ENCODE results near the gene LIF.

DNA sequence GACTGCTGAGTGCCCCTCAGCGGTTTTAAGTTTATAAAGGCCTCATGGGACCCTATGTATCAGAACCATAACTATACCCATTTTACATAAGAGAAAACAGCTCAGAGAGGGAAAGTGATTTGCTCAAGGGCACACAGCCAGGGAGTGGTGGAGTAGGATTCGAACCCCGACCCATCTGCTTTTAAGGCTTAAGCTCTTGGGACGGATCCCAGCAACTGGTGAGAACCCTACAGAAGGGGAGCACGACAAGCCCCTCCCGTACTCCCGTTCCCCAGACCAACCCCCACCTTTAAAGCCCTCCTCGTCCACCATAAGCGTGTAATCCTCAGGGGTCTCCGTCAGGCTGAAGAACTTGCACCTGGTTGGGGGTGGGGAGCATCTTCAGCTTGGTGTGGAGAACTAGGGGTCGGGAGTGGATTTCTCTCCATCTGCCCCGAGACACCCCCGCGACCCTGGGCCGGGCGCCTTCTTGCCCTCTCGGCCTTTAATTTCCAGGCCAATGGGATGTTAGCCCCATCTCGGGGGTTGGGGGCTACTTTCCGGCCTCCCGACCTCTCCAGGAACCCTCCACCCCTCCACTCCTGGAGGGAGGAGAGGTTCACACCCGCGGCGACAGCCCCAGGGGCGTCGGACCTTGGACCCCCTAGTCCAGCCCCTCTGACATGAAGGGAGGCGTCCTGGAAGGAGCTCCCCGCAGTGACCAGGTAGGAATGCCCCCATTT lies 42.0 kb upstream of the LIF start:
- TF ChIP-seq, protein P1, sequence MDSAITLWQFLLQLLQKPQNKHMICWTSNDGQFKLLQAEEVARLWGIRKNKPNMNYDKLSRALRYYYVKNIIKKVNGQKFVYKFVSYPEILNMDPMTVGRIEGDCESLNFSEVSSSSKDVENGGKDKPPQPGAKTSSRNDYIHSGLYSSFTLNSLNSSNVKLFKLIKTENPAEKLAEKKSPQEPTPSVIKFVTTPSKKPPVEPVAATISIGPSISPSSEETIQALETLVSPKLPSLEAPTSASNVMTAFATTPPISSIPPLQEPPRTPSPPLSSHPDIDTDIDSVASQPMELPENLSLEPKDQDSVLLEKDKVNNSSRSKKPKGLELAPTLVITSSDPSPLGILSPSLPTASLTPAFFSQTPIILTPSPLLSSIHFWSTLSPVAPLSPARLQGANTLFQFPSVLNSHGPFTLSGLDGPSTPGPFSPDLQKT (IDR thresholded peaks at IDR 0.05; ENCODE audit: borderline replicate concordance, low read depth, low read length) = no peak
- TF ChIP-seq KLF16 (tag by site-specific recombination; IDR thresholded peaks at IDR 0.05) (no peak), CTCF (tag by site-specific recombination; IDR thresholded peaks at IDR 0.05) (no peak), ZNF830 (tag by site-specific recombination; IDR thresholded peaks at IDR 0.05; ENCODE audit: low read depth) (no peak), ZNF645 (tag by site-specific recombination; IDR thresholded peaks at IDR 0.05) (no peak), SETDB1 (IDR thresholded peaks at IDR 0.05; ENCODE audit: insufficient read length, low read length) (no peak), ZNF548 (tag by site-specific recombination; IDR thresholded peaks at IDR 0.05) (no peak), GLI4 (tag by site-specific recombination; IDR thresholded peaks at IDR 0.05) (no peak), ZNF138 (tag by site-specific recombination; IDR thresholded peaks at IDR 0.05; ENCODE audit: borderline replicate concordance) (no peak), ZNF692 (tag by site-specific recombination; IDR thresholded peaks at IDR 0.05) (no peak), OSR2 (tag by site-specific recombination; IDR thresholded peaks at IDR 0.05) (no peak)
- TF ChIP-seq, protein P2, sequence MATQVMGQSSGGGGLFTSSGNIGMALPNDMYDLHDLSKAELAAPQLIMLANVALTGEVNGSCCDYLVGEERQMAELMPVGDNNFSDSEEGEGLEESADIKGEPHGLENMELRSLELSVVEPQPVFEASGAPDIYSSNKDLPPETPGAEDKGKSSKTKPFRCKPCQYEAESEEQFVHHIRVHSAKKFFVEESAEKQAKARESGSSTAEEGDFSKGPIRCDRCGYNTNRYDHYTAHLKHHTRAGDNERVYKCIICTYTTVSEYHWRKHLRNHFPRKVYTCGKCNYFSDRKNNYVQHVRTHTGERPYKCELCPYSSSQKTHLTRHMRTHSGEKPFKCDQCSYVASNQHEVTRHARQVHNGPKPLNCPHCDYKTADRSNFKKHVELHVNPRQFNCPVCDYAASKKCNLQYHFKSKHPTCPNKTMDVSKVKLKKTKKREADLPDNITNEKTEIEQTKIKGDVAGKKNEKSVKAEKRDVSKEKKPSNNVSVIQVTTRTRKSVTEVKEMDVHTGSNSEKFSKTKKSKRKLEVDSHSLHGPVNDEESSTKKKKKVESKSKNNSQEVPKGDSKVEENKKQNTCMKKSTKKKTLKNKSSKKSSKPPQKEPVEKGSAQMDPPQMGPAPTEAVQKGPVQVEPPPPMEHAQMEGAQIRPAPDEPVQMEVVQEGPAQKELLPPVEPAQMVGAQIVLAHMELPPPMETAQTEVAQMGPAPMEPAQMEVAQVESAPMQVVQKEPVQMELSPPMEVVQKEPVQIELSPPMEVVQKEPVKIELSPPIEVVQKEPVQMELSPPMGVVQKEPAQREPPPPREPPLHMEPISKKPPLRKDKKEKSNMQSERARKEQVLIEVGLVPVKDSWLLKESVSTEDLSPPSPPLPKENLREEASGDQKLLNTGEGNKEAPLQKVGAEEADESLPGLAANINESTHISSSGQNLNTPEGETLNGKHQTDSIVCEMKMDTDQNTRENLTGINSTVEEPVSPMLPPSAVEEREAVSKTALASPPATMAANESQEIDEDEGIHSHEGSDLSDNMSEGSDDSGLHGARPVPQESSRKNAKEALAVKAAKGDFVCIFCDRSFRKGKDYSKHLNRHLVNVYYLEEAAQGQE (tag by site-specific recombination; IDR thresholded peaks at IDR 0.05) = no peak

All from HEK293 (cell line).